ENCODE data around the gene PCSK4.

GRCh38 chr19:1455336-1456120, 34.6 kb downstream of the PCSK4 start:
- TF ChIP-seq CTCF (conservative IDR thresholded peaks at IDR 0.05 in 1 of 2, IDR thresholded peaks at IDR 0.05 in 1 of 2; ENCODE audit: extremely low read depth in 1 of 2, insufficient read depth in 1 of 2, low read depth in 1 of 2, low read length in 2 of 2) = no peak
- TF ChIP-seq EZH2 (IDR thresholded peaks at IDR 0.05; ENCODE audit: borderline replicate concordance, low read length) = no peak

Measured in mammary epithelial cell (primary cell).